Left lung (tissue), 10 donors: ENCODE results near the gene DNAJB11. TPM values are rescaled to one million over a fixed set of nuclear protein-coding genes. Genes with fewer than 3 reads are reported as not detected.

Experiments used
- ATAC-seq: fragments of 200-7000 bp; cut with Tn5 transposase; one replicate; pipeline ENCODE4 v1.9.1; 2020; ENCODE audit warnings: moderate library complexity
- DNase-seq, 4 donors: peaks; one replicate each; pipeline ENCODE4 v3.0.0-alpha.2; 2013 to 2020
- H3K27ac ChIP-seq, 2 donors: fragments of 200-600 bp; sonication (generic) in 1 of 2; one replicate each; pipeline versions ENCODE4 v1.5.0 to v1.8.0; 2020 to 2021
- H3K27me3 ChIP-seq, 2 donors: fragments of 200-600 bp; sonication (generic) in 1 of 2; one replicate each; pipeline versions ENCODE4 v1.5.0 to v1.8.0; 2020 to 2021
- H3K36me3 ChIP-seq, 2 donors: fragments of 200-600 bp; sonication (generic) in 1 of 2; one replicate each; pipeline versions ENCODE4 v1.5.0 to v1.8.0; 2020 to 2021
- H3K4me1 ChIP-seq, 2 donors: fragments of 200-600 bp; one replicate each; pipeline ENCODE4 v1.8.0; 2021
- H3K4me3 ChIP-seq, 2 donors: fragments of 200-600 bp; sonication (generic) in 1 of 2; one replicate each; pipeline versions ENCODE4 v1.5.0 to v1.8.0; 2020 to 2021; ENCODE audit warnings: mild to moderate bottlenecking in 1 of 2
- H3K9me3 ChIP-seq, 2 donors: fragments of 200-600 bp; sonication (generic) in 1 of 2; one replicate each; pipeline versions ENCODE4 v1.5.0 to v1.8.0; 2020 to 2021
- CTCF ChIP-seq, 2 donors: fragments of 200-600 bp; sonication (generic) in 1 of 2; IDR thresholded peaks; one replicate each; pipeline versions ENCODE4 v1.5.0 to v1.8.0; 2021; ENCODE audit warnings: antibody characterized with exemption in 2 of 2
- intact Hi-C, 2 donors: fragments of 100-400 bp; cut with DNase I; formaldehyde crosslinking; loops; one replicate each; pipeline versions ENCODE4 v1.11.2 to v1.14.2; 2022
- polyA plus RNA-seq, 6 donors: library from polyadenylated mRNA; unstranded; fragments of 120-200 nt; gene quantifications; one replicate each; pipeline ENCODE4 v1.2.1, GENCODE V29; 2013; ENCODE audit not compliant: insufficient read length in 6 of 6
- total RNA-seq, 2 donors: library from RNA; stranded (reverse); fragmentation: NEBNext Ultra II Directional; extraction: Animal tissue kit (Norgen Biotek cat#: 25700); gene quantifications; one replicate each; pipeline ENCODE4 v1.2.1, GENCODE V29; 2021
- donor health status: DM: no; HTN: yes; CAD: no.
- donor health status: DM: no; HTN: no; CAD: no.

DNAJB11 gene
- total and polyA plus RNA-seq, 8 donors: 46.8 to 78.3 (median 58.0) TPM

- H3K4me3 ChIP-seq: no peak overlapping the region
- H3K27ac ChIP-seq: no peak overlapping the region
- ATAC-seq: no peak
- H3K4me1 ChIP-seq: peaks cover 0 to 3% of the 10 kb centered on the region in 2 donors
- H3K36me3 ChIP-seq: peaks cover 0 to 83% of the 10 kb centered on the region in 2 donors
- no peaks in the 10 kb centered on the region for H3K27me3 ChIP-seq
- H3K9me3 ChIP-seq: no peaks in the 10 kb centered on the region
- intact Hi-C loops: no loop called here
- no peak for TF ChIP-seq CTCF (IDR thresholded peaks at IDR 0.05)
- DNase-seq: no peak
These were observed 19.1 kb upstream of the DNAJB11 start for GRCh38 chr3:186551387-186551786.

- H3K4me3 ChIP-seq: no peak overlapping the region
- no peaks in the 10 kb centered on the region for H3K27me3 ChIP-seq
- TF ChIP-seq CTCF (IDR thresholded peaks at IDR 0.05): no peak
- H3K4me1 ChIP-seq: peaks cover 0 to 3% of the 10 kb centered on the region in 2 donors
- DNase-seq (no peak), ATAC-seq (no peak)
- H3K9me3 ChIP-seq: no peaks in the 10 kb centered on the region
- intact Hi-C loops: no loop called here
- peaks cover 0 to 83% of the 10 kb centered on the region in 2 donors for H3K36me3 ChIP-seq
- no peak overlapping the region for H3K27ac ChIP-seq
These were observed 18.0 kb upstream of the DNAJB11 start for GRCh38 chr3:186552408-186553031.

GRCh38 chr3:186564586-186564985 lies 5.9 kb upstream of the DNAJB11 start:
- peaks cover 6 to 76% of the 10 kb centered on the region in 2 donors for H3K4me1 ChIP-seq

GRCh38 chr3:186566772-186567071 lies 3.8 kb upstream of the DNAJB11 start:
- intact Hi-C loops: no loop called here

More at GRCh38 chr3:186564586-186564985, 5.9 kb upstream of the DNAJB11 start:
- H3K9me3 ChIP-seq: no peaks in the 10 kb centered on the region
- no peaks in the 10 kb centered on the region for H3K27me3 ChIP-seq
- no peak for DNase-seq
- H3K4me3 ChIP-seq: no peak overlapping the region
- intact Hi-C loops: no loop called here
- peaks cover 0 to 17% of the 10 kb centered on the region in 2 donors for H3K36me3 ChIP-seq
- no peak for ATAC-seq
- TF ChIP-seq CTCF (IDR thresholded peaks at IDR 0.05): no peak
- no peak overlapping the region for H3K27ac ChIP-seq

More at GRCh38 chr3:186566772-186567071, 3.8 kb upstream of the DNAJB11 start:
- H3K27ac ChIP-seq: peak overlapping the region; percentile 81 to 82
- peaks cover 0 to 17% of the 10 kb centered on the region in 2 donors for H3K36me3 ChIP-seq
- no peak for TF ChIP-seq CTCF (IDR thresholded peaks at IDR 0.05)
- ATAC-seq (no peak), DNase-seq (no peak)
- peak overlapping the region; percentile 71 to 78 for H3K4me3 ChIP-seq
- H3K4me1 ChIP-seq: peaks cover 17 to 72% of the 10 kb centered on the region in 2 donors
- H3K9me3 ChIP-seq: no peaks in the 10 kb centered on the region
- no peaks in the 10 kb centered on the region for H3K27me3 ChIP-seq
